IPS-NIHi7 (cell line): ENCODE results near the gene C19orf85.
"Not testable (repeated sequence)": the region's sequence is repeated elsewhere in the genome, so short reads cannot be mapped to it uniquely, and the experiment has no call there.

Source experiments
- DNase-seq: peaks from one replicate; pipeline ENCODE4 v3.0.0; 2012; ENCODE audit warnings: mixed read lengths; ENCODE audit errors: extremely low spot score

Gene C19orf85

DNA sequence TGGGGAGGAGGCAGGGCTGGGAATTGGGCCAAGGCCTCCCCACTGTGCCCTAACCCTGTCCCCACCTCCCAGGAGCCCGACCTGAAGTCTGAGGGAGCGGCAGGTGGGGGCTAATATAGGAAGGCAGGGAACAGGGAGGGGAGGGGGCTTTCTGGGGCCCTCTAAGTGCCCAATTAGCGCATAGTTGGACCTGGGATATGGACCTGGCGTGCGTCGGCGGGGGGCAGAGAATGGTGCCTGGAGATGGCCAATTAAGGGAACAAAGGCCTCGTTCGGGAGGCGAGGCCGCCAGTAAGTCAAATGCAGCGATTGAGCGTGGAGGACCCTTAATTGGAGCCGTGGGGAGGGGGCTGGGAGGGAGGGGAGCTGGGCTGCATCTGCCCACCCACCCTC, at the start of gene C19orf85:
TSS of gene C19orf85 (minus strand) at position 90 of the 393 bp plus-strand sequence. CDS start 197 bp downstream, outside the sequence.
- no peak for DNase-seq

DNA sequence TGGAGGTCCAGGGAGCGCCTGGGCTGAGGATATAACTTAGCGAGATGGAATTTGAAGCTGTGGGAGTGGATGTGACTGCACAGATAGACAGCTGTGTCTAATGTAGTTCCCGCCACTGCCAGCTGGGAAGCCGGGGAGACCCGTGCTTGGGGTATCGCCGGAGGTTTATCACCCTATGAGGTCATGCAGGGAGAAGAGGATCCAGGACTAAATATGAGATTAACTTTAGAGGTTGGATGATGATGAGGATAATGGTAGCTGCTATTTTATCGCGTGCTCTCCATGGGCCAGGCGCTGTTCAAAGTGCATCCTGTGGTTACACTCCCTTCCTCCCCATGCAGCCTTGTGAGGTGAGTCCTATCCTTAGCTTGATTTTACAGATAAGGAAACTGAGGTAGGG, 43.6 kb upstream of the C19orf85 start:
- DNase-seq = no peak

DNA sequence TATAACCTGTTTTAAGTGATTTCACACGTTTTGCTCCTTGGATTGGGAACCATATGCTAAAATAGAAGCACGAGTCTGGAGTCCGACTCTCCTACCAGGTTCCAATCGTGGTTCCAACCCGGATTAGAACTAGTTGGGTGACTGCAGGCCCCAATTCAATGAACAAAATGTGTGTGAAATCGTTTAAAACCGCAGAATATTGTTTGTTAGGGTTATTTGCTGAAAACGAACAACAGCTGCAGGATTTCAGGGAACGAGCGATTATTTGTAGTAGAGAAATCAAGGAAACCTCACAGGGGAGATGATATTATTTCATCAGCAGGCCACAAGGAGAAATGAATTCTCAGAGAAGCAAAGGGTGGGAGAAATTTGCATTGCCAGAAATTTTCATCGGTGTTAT, 40.4 kb upstream of the C19orf85 start:
- no peak for DNase-seq

GRCh38 chr19:55504252-55504603, 39.7 kb upstream of the C19orf85 start:
- DNase-seq = no peak

DNA sequence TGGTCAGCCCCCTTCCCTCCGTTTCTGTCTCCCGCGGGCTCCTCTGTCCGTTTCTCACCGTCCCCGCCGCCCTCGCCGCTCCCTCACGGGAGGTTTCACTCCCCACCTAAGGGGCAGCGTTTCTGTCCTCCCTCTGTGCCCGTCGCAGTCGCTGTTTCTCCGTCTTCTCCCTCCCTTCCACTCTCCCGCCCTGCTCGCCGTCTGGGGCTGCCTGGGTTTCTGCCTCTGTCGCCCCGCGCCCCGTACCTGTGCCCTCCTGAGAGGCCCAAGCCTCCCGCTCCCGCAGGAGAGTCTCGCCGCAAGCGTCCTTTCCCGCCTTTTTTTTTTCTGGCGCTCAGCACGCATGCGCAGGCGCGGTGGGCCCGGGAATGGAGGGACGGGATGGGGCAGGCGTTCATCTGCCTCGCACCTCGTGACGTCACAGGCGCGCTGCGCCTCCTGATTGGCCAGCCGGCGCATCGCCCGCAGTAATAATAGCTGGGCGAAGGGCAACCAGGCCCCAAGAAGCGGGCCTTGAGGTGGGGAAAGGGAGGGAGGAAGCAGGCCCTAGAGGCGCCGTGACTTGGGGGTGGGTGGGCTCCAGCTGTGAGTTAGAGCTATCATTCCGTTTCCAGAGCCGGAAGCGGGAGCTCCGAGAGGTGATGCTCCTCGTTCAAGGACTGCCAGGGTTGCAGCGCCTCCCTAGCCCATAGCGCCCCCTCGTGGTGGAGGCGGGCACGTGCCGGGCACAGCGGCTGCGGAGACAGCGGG, 39.1 kb upstream of the C19orf85 start:
- DNase-seq = peak; percentile 98

DNA sequence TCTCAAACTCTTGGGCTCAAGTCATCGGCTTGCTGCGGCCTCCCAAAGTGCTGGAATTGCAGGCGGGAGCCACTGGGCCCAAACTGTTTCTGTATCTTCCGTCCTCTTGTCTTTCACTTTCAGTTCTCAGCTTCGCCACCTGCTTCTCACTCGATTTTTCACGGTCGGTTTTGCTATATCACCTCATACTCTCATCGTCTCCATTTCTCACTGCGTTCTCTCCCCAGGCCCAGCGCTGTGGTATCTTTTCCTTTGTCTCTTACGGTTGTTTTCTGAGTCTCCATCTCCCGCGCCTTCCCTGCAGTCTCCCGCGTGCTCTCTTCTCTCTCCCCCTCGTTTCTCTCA, 38.6 kb upstream of the C19orf85 start:
- DNase-seq = no peak

DNA sequence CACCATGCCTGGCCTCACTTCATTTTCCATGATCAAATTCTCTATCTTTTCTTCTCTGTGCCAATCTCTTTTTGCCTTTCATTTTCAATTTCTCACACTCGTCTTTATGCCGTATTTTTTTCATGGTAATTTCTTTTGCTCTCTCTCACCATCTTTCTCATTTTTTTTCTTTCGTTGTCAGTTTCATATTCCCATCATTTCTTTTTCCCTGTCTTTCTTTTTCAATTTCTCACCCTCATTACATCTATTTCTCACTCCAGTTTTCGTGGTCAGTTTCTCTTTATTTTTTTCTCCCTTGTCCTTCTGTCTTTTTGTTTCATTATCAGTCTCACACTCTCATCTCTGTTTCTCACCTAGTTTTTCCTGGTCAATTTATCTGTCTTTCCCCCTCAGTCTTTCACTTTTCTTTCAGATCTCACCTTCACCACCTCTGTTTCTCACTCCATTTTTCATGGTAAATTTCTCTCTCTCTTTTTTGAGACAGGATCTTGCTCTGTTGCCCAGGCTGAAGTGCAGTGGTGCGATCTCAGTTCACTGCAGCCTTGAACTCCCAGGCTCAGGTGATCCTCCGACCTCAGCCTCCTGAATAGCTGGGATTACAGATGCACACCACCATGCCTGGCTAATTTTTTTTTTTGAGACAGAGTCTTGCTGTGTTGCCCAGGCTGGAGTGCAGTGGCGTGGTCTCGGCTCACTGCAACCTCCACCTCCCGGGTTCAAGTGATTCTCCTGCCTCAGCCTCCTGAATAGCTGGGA, 37.8 kb upstream of the C19orf85 start:
- DNase-seq = no peak

- no peak for DNase-seq
These were observed 35.9 kb upstream of the C19orf85 start for GRCh38 chr19:55500368-55500952.

GRCh38 chr19:55498246-55498840, 33.8 kb upstream of the C19orf85 start:
- no peak for DNase-seq

DNA sequence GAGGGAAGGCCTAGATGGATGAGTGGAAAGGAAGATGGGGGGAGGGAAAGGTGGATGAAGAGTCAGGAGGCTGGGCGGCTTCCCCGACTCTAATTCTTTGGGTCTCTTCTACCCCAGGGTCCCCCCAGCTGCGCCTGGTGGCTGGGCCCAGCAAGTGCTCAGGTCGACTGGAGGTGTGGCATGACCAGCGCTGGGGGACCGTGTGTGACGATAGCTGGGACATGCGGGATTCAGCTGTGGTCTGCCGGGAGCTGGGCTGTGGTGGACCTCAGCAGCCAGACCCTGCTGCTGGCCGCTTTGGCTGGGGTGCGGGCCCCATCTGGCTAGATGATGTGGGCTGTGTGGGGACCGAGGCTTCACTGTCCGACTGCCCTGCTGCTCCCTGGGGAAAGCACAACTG, 33.2 kb upstream of the C19orf85 start:
- no peak for DNase-seq

DNA sequence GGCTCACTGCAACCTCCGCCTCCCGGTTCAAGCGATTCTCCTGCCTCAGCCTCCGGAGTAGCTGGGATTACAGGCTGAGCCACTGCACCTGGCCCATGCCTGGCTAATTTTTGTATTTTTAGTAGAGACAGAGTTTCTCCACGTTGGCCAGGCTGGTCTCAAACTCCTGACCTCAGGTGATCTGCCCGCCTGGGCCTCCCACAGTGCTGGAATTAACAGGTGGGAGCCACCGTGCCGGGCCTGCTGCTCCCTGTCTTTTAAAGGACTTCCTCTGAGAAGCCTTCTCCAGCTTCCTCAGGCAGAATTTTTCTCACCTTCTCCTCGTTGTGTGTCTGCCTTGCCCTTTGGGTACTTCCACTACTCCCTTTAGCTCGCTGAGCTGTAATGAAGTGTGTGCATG, 32.3 kb upstream of the C19orf85 start:
- DNase-seq = not testable (repeated sequence)

GRCh38 chr19:55495646-55496349, 31.2 kb upstream of the C19orf85 start:
- peak; percentile 51 for DNase-seq

GRCh38 chr19:55494172-55494761, 29.7 kb upstream of the C19orf85 start:
- no peak for DNase-seq

- DNase-seq = no peak
These were observed 29.2 kb upstream of the C19orf85 start for GRCh38 chr19:55493645-55494171.

GRCh38 chr19:55493052-55493644, 28.6 kb upstream of the C19orf85 start:
- DNase-seq = no peak

- DNase-seq = no peak
These were observed 27.9 kb upstream of the C19orf85 start for GRCh38 chr19:55492362-55492944.

DNA sequence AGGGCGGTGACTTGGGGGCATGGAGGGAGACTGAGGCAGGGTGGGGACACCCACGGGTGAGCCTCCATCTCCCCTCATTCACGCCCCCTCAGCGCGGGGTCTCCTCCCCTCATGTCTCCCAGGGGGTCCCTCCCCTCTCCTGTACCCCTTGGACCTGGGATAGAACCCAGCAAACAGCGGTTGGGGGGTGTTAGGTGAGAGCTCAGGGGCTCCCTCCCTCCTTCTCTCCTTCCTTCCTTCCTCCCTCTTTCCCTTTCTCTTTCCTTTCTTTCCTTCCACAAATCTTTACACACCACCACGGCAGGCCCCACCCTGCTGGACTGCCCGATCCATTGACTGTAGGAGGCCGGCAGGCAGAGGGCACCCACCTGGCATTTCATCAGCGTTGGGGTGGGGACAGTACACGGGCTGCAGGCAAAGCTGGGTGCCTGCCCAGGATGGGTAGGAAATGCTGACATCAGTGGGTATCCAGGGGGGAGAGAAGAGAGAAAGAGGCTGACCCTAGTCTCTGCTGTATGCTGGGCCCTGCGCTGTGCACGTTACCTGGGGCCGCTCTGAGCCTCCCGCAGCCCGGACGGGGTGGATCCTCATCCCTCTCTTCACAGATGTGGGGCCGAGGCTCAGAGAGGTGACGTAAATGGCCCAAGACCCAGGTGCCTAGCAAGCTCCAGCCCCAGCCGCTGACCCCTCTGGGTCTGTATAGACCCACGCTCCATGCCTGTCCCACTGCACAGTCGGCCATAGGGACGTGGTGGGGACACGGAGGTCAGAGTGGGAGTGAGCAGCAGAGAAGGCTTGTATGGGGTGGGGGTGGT, 27.2 kb upstream of the C19orf85 start:
- DNase-seq = no peak

- DNase-seq = no peak
These were observed 26.2 kb upstream of the C19orf85 start for GRCh38 chr19:55490478-55491432.
